Measurements from ENCODE around the gene PBRM1. TPM values are rescaled to one million over a fixed set of nuclear protein-coding genes. Genes with fewer than 3 reads are reported as not detected.

Gene PBRM1
- total RNA-seq, 1 experiment from 2014 or later = 74.2 TPM

DNA sequence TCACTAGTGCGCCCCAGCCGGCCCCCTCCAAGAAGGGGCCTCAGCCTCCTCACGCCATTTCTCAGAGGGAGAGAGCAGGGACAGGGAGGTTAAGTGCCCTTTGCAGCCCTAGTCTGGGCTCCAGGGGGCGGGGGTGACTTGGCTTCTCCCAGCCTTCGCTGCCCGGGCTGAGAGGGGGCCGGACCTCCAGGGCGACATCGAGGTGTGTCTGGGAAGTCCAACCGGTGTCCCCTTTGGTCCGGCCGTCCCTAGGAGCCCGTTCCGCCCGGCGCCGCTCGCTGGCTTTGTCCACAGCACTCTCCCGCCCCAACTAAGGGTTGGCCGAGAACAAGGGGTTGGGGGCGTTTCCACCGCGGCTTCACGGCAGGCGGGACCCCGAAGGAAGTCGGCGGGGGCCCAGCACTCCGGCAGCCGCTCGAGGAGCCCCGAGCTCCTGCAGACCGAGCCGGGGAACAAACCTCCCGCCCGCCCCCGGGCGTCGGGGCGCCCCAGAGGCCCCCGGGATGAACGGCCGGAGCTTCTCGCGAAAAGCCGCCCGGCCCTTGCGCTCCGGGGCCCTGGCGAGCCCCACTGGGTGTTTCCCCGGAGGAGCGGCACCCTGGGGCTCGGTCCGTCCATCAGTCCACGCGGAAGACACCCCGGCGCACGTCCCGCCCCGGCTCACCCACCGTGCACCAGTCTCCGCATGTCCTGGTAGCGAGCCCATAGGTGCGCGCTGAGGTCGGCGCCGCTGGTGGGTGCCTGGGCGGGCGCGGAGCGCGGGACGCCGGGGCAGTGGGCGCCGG, 152.7 kb downstream of the PBRM1 start:
- H3K27ac ChIP-seq (ENCODE audit: insufficient read length, low read depth, low read length) = no peak overlapping the region
- H3K9me3 Mint-ChIP-seq = no peaks in the 10 kb centered on the region
- no peak overlapping the region for H2AK5ac ChIP-seq (ENCODE audit: insufficient read length, low read length)
- H3K27me3 ChIP-seq (ENCODE audit: insufficient read depth, low read length) = no peaks in the 10 kb centered on the region
- no peak overlapping the region for H3K56ac ChIP-seq (ENCODE audit: insufficient read length, low read depth, low read length)
- no peak overlapping the region for H4K5ac ChIP-seq (ENCODE audit: insufficient read length, low read depth, low read length)
- peaks cover 4% of the 10 kb centered on the region for H3K4me1 ChIP-seq (ENCODE audit: insufficient read depth, low read length)
- no peak overlapping the region for H2BK120ac ChIP-seq (ENCODE audit: low read depth, low read length, poor library complexity, severe bottlenecking)
- no peak overlapping the region for H2BK20ac ChIP-seq (ENCODE audit: low read depth, low read length, poor library complexity, severe bottlenecking)
- peak overlapping the region; percentile 45 for H3K4me2 ChIP-seq (ENCODE audit: insufficient read depth, insufficient read length, low read length)
- H4K91ac ChIP-seq (ENCODE audit: insufficient read length, low read depth, low read length) = no peak overlapping the region
- TF ChIP-seq, protein P1, sequence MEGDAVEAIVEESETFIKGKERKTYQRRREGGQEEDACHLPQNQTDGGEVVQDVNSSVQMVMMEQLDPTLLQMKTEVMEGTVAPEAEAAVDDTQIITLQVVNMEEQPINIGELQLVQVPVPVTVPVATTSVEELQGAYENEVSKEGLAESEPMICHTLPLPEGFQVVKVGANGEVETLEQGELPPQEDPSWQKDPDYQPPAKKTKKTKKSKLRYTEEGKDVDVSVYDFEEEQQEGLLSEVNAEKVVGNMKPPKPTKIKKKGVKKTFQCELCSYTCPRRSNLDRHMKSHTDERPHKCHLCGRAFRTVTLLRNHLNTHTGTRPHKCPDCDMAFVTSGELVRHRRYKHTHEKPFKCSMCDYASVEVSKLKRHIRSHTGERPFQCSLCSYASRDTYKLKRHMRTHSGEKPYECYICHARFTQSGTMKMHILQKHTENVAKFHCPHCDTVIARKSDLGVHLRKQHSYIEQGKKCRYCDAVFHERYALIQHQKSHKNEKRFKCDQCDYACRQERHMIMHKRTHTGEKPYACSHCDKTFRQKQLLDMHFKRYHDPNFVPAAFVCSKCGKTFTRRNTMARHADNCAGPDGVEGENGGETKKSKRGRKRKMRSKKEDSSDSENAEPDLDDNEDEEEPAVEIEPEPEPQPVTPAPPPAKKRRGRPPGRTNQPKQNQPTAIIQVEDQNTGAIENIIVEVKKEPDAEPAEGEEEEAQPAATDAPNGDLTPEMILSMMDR (conservative IDR thresholded peaks at IDR 0.05) = no peak
- peak overlapping the region; percentile 38 for H3K9ac ChIP-seq (ENCODE audit: extremely low read depth, insufficient read length, low read length)
- no peak overlapping the region for H2BK15ac ChIP-seq (ENCODE audit: low read depth, low read length)
- H4K8ac ChIP-seq (replicated peaks; ENCODE audit: insufficient read length, low read depth, low read length) = no peak overlapping the region
- no peak overlapping the region for H2BK12ac ChIP-seq (ENCODE audit: insufficient read length, low read depth, low read length)
- H3K4ac ChIP-seq (ENCODE audit: low read depth, low read length) = no peak overlapping the region
- no peaks in the 10 kb centered on the region for H3K27me3 Mint-ChIP-seq (ENCODE audit: low read depth)
- peak overlapping the region; percentile 77 to 86 for H3K4me3 Mint-ChIP-seq
- H3K23ac ChIP-seq (ENCODE audit: insufficient read length, low read depth, low read length) = no peak overlapping the region
- peak; percentile 47 for DNase-seq
- H3K14ac ChIP-seq (ENCODE audit: insufficient read depth, low read length) = peak overlapping the region; percentile 72
- peaks cover 13% of the 10 kb centered on the region; the same call in 1 of the 2 replicates for H3K79me2 ChIP-seq (ENCODE audit: insufficient read depth, low read length)
- H2AFZ ChIP-seq (ENCODE audit: low read length) = no peak overlapping the region
- no peaks in the 10 kb centered on the region for H4K20me1 ChIP-seq (ENCODE audit: control insufficient read depth, insufficient read depth, insufficient read length)
- no peak overlapping the region for H2BK5ac ChIP-seq (ENCODE audit: insufficient read length, low read length)
- WGBS (ENCODE audit: extremely low coverage, insufficient read length, low lambda C conversion rate) = no CpG with 5 or more reads among the region's 78 CpGs
- H3K27ac Mint-ChIP-seq = peak overlapping the region in 1 of 3 experiments; percentile 39; a peak in 1 of 7 replicates
- peaks cover 6% of the 10 kb centered on the region for H3K79me1 ChIP-seq (ENCODE audit: insufficient read depth, low read depth, low read length, poor library complexity, severe bottlenecking)
- no peak overlapping the region for H3T11ph ChIP-seq (ENCODE audit: low read length)
- H3K4me1 Mint-ChIP-seq = peaks cover 34% of the 10 kb centered on the region in 2 experiments
- peak overlapping the region; percentile 10 for H3K18ac ChIP-seq (ENCODE audit: insufficient read length, low read depth, low read length)
- H3K23me2 ChIP-seq (ENCODE audit: insufficient read length, low read depth, low read length, poor library complexity, severe bottlenecking) = peaks cover 24% of the 10 kb centered on the region
- H3K36me3 Mint-ChIP-seq (ENCODE audit: insufficient read depth in 1 of 3, low read depth in 3 of 3) = peaks cover 10 to 31% (median 27%) of the 10 kb centered on the region in 3 experiments
- no peaks in the 10 kb centered on the region for H3K9me3 ChIP-seq (ENCODE audit: control insufficient read depth, low read depth, low read length)

Data from H9 (cell line).